OCI-LY1 (cell line): ENCODE measurements around the gene ZSWIM7.

Experiments used
- H2AFZ ChIP-seq: fragments of 200-600 bp; sonication (generic), shearing (Covaris generic); 2 replicates; pipeline ENCODE4 v1.6.0; 2014; ENCODE audit warnings: antibody characterized with exemption, mild to moderate bottlenecking, low read length
- H3F3A ChIP-seq: fragments of 200-600 bp; sonication (generic), shearing (Covaris generic); 2 replicates; pipeline ENCODE4 v1.6.0; 2014; ENCODE audit warnings: mild to moderate bottlenecking, antibody characterized with exemption, low read length, moderate library complexity; ENCODE audit not compliant: insufficient read depth
- H3K27ac ChIP-seq: fragments of 200-600 bp; sonication (generic); 2 replicates; pipeline ENCODE4 v1.5.1; 2014; ENCODE audit warnings: low read length, mixed run types, mild to moderate bottlenecking, low read depth; ENCODE audit not compliant: poor library complexity, severe bottlenecking
- H3K27me3 ChIP-seq: fragments of 200-600 bp; sonication (generic); 2 replicates; pipeline ENCODE4 v1.6.0; 2014; ENCODE audit warnings: antibody characterized with exemption, mild to moderate bottlenecking, low read length, moderate library complexity; ENCODE audit not compliant: insufficient read depth
- H3K36me3 ChIP-seq: fragments of 200-600 bp; sonication (generic); 2 replicates; pipeline ENCODE4 v1.6.1; 2014; ENCODE audit warnings: mild to moderate bottlenecking, antibody characterized with exemption, low read length, moderate library complexity, mixed read lengths; ENCODE audit not compliant: insufficient read depth
- H3K4me1 ChIP-seq: fragments of 200-600 bp; sonication (generic); 2 replicates; pipeline ENCODE4 v1.5.1; 2014; ENCODE audit warnings: mild to moderate bottlenecking, low read length, moderate library complexity; ENCODE audit not compliant: insufficient read depth, severe bottlenecking
- H3K4me2 ChIP-seq: fragments of 200-600 bp; sonication (generic), shearing (Covaris generic); 2 replicates; pipeline ENCODE4 v1.6.1; 2014; ENCODE audit warnings: low read length
- H3K4me3 ChIP-seq: fragments of 200-600 bp; sonication (generic); 2 replicates; pipeline ENCODE4 v1.5.1; 2014; ENCODE audit warnings: low read length, low read depth, mild to moderate bottlenecking, mixed read lengths; ENCODE audit not compliant: poor library complexity, severe bottlenecking
- H3K79me2 ChIP-seq: fragments of 200-600 bp; shearing (Covaris generic); 2 replicates; pipeline ENCODE4 v1.6.1; 2016; ENCODE audit warnings: mixed run types, low read length, mixed read lengths; ENCODE audit not compliant: insufficient read depth
- H3K9ac ChIP-seq: fragments of 200-600 bp; sonication (generic), shearing (Covaris generic); 2 replicates; pipeline ENCODE4 v1.6.1; 2014; ENCODE audit warnings: mild to moderate bottlenecking, low read length, mixed read lengths
- H3K9me2 ChIP-seq: fragments of 200-600 bp; sonication (generic), shearing (Covaris generic); 2 replicates; pipeline ENCODE4 v1.6.1; 2014; ENCODE audit warnings: low read depth, mild to moderate bottlenecking, low read length, mixed read lengths
- H3K9me3 ChIP-seq: fragments of 200-600 bp; shearing (Covaris generic); 2 replicates; pipeline ENCODE4 v1.6.1; 2014; ENCODE audit warnings: low read length, mixed read lengths
- H4K20me1 ChIP-seq: fragments of 200-600 bp; sonication (generic), shearing (Covaris generic); 2 replicates; pipeline ENCODE4 v1.6.0; 2016; ENCODE audit warnings: mild to moderate bottlenecking, low read length; ENCODE audit not compliant: insufficient read depth
- CTCF ChIP-seq: fragments of 200-600 bp; sonication (generic), shearing (Covaris generic); IDR thresholded peaks from 2 replicates; pipeline ENCODE4 v1.5.1; 2017; ENCODE audit warnings: mild to moderate bottlenecking, antibody characterized with exemption, low read length, moderate library complexity, mixed read lengths
- EZH2 ChIP-seq: fragments of 200-600 bp; sonication (generic), shearing (Covaris generic); IDR thresholded peaks from 2 replicates; pipeline ENCODE4 v1.8.0; 2017; ENCODE audit warnings: borderline replicate concordance, mixed run types, mild to moderate bottlenecking, antibody characterized with exemption, low read length, moderate library complexity, mixed read lengths

Gene ZSWIM7

GRCh38 chr17:16005636-16006035 is 6.1 kb upstream of the ZSWIM7 start:
- H3F3A ChIP-seq = no peaks in the 10 kb centered on the region
- H3K9me3 ChIP-seq = no peaks in the 10 kb centered on the region; the same call in 1 of the 2 replicates
- H3K27ac ChIP-seq = no peak overlapping the region
- H3K36me3 ChIP-seq = peaks cover 90% of the 10 kb centered on the region
- no peaks in the 10 kb centered on the region for H4K20me1 ChIP-seq
- no peak overlapping the region for H2AFZ ChIP-seq
- H3K4me3 ChIP-seq = no peak overlapping the region
- H3K9me2 ChIP-seq = no peaks in the 10 kb centered on the region
- H3K4me2 ChIP-seq = no peak overlapping the region
- peaks cover 6% of the 10 kb centered on the region for H3K4me1 ChIP-seq
- no peaks in the 10 kb centered on the region for H3K27me3 ChIP-seq
- H3K79me2 ChIP-seq = peaks cover 9% of the 10 kb centered on the region
- no peak for TF ChIP-seq CTCF
- TF ChIP-seq EZH2 = no peak
- H3K9ac ChIP-seq = no peak overlapping the region

GRCh38 chr17:16003841-16004240 is 4.3 kb upstream of the ZSWIM7 start:
- Histone ChIP-seq H3K9me3 (no peaks in the 10 kb centered on the region; the same call in 1 of the 2 replicates), H3K9me2 (no peaks in the 10 kb centered on the region), H3K4me2 (no peak overlapping the region), H3K79me2 (peaks cover 15% of the 10 kb centered on the region), H2AFZ (no peak overlapping the region), H3K27ac (no peak overlapping the region), H3K27me3 (no peaks in the 10 kb centered on the region), H3K4me3 (no peak overlapping the region), H3K4me1 (peaks cover 11% of the 10 kb centered on the region), H4K20me1 (no peaks in the 10 kb centered on the region), H3K36me3 (peaks cover 80% of the 10 kb centered on the region), H3F3A (no peaks in the 10 kb centered on the region), H3K9ac (no peak overlapping the region)
- no peak for TF ChIP-seq CTCF
- no peak for TF ChIP-seq EZH2

- Histone ChIP-seq H3K9me3 (no peaks in the 10 kb centered on the region; the same call in 1 of the 2 replicates), H3K4me3 (no peak overlapping the region), H3K79me2 (peaks cover 15% of the 10 kb centered on the region), H3K4me2 (no peak overlapping the region), H3K9ac (no peak overlapping the region), H3K27ac (no peak overlapping the region), H2AFZ (no peak overlapping the region), H3F3A (no peaks in the 10 kb centered on the region), H4K20me1 (no peaks in the 10 kb centered on the region), H3K4me1 (peaks cover 13% of the 10 kb centered on the region), H3K27me3 (no peaks in the 10 kb centered on the region), H3K36me3 (peaks cover 69% of the 10 kb centered on the region), H3K9me2 (no peaks in the 10 kb centered on the region)
- TF ChIP-seq CTCF (no peak), EZH2 (no peak)
These were observed 3.3 kb upstream of the ZSWIM7 start for GRCh38 chr17:16002708-16003260.
